ENCODE measurements around the gene PTPN4. TPM values are rescaled to one million over a fixed set of nuclear protein-coding genes. Genes with fewer than 3 reads are reported as not detected.

PTPN4 gene
- total and polyA plus RNA-seq, 2 of the 13 experiments (the other 11 are each of a cell fraction or from before 2014, with no cell fraction given), result 20.3 to 34.6 TPM

GRCh38 chr2:119745566-119745965, 14.2 kb upstream of the PTPN4 start:
- FAIRE-seq, result no peak
- CTCF ChIA-PET (ENCODE audit: low intra/inter-chr PET ratio, low total read pairs), result no interaction called here
- no TSS peak for BruUV-seq (replicated peaks)

More at GRCh38 chr2:119745566-119745965, 14.2 kb upstream of the PTPN4 start:
- 30% methylated on average over 2 of the region's 2 CpGs for WGBS (ENCODE audit: low lambda C conversion rate)
- no peaks in the 10 kb centered on the region for H3K9me3 ChIP-seq (ENCODE audit: low read length)
- H3K4me3 ChIP-seq (replicated peaks in 1 of 3; ENCODE audit: insufficient read depth in 1 of 3, low read depth in 2 of 3, low read length in 3 of 3), result no peak overlapping the region
- H3K79me2 ChIP-seq (ENCODE audit: insufficient read depth, low read length), result no peaks in the 10 kb centered on the region
- in situ Hi-C loops (cut with HindIII; ENCODE audit: extremely low pct_ligation_motif_present, low pct_unique_long_range_greater_than_20kb), result no loop called here
- TF ChIP-seq ZKSCAN8 (CRISPR knock-in tag; IDR thresholded peaks at IDR 0.05; ENCODE audit: borderline replicate concordance) (no peak), ZNF580 (CRISPR knock-in tag; IDR thresholded peaks at IDR 0.05; ENCODE audit: borderline replicate concordance, low read depth) (no peak), DPF2 (CRISPR knock-in tag; IDR thresholded peaks at IDR 0.05; ENCODE audit: borderline replicate concordance, low read depth) (no peak), MIXL1 (CRISPR knock-in tag; IDR thresholded peaks at IDR 0.05) (no peak), MTA3 (CRISPR knock-in tag; IDR thresholded peaks at IDR 0.05) (no peak), ZNF678 (CRISPR knock-in tag; IDR thresholded peaks at IDR 0.05) (no peak), GABPB1 (CRISPR knock-in tag; IDR thresholded peaks at IDR 0.05) (no peak), E2F1 (CRISPR knock-in tag; IDR thresholded peaks at IDR 0.05) (no peak), FOXP1 (IDR thresholded peaks at IDR 0.05) (no peak), FOXP1 (CRISPR knock-in tag; IDR thresholded peaks at IDR 0.05) (no peak), FOXM1 (CRISPR knock-in tag; IDR thresholded peaks at IDR 0.05) (no peak), PHF21A (CRISPR knock-in tag; IDR thresholded peaks at IDR 0.05) (no peak), SNRNP70 (IDR thresholded peaks at IDR 0.05; ENCODE audit: low read depth, low read length) (no peak), ZIK1 (CRISPR knock-in tag; IDR thresholded peaks at IDR 0.05; ENCODE audit: borderline replicate concordance, low read depth) (no peak), RBM39 (IDR thresholded peaks at IDR 0.05; ENCODE audit: low read depth, low read length, poor library complexity, severe bottlenecking) (no peak), ZSCAN30 (CRISPR knock-in tag; IDR thresholded peaks at IDR 0.05) (no peak), KLF6 (CRISPR knock-in tag; IDR thresholded peaks at IDR 0.05) (no peak)
- TF ChIP-seq, protein P1, sequence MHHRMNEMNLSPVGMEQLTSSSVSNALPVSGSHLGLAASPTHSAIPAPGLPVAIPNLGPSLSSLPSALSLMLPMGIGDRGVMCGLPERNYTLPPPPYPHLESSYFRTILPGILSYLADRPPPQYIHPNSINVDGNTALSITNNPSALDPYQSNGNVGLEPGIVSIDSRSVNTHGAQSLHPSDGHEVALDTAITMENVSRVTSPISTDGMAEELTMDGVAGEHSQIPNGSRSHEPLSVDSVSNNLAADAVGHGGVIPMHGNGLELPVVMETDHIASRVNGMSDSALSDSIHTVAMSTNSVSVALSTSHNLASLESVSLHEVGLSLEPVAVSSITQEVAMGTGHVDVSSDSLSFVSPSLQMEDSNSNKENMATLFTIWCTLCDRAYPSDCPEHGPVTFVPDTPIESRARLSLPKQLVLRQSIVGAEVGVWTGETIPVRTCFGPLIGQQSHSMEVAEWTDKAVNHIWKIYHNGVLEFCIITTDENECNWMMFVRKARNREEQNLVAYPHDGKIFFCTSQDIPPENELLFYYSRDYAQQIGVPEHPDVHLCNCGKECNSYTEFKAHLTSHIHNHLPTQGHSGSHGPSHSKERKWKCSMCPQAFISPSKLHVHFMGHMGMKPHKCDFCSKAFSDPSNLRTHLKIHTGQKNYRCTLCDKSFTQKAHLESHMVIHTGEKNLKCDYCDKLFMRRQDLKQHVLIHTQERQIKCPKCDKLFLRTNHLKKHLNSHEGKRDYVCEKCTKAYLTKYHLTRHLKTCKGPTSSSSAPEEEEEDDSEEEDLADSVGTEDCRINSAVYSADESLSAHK (CRISPR knock-in tag; IDR thresholded peaks at IDR 0.05; ENCODE audit: borderline replicate concordance), result no peak
- H3K36me3 ChIP-seq (replicated peaks in 1 of 2; ENCODE audit: control insufficient read depth in 1 of 2, insufficient read depth in 2 of 2, low read length in 2 of 2), result no peaks in the 10 kb centered on the region
- POLR2A ChIA-PET, result no interaction called here
- no peak overlapping the region for H3K27ac ChIP-seq (ENCODE audit: extremely low read length, insufficient read depth, low read length)
- no peak for ATAC-seq
- no peak overlapping the region for H3K4me2 ChIP-seq (ENCODE audit: low read depth, low read length)
- H4K20me1 ChIP-seq (ENCODE audit: insufficient read depth, low read length), result no peaks in the 10 kb centered on the region
- peaks cover 8% of the 10 kb centered on the region for H3K4me1 ChIP-seq (ENCODE audit: insufficient read depth, low read length)
- no peak overlapping the region for H3K9ac ChIP-seq (ENCODE audit: insufficient read depth, low read depth, low read length)
- H3K27me3 ChIP-seq (ENCODE audit: control insufficient read depth in 1 of 2, insufficient read depth in 2 of 2, low read length in 2 of 2), result peaks cover 1 to 23% of the 10 kb centered on the region in 2 experiments; a peak in 4 of 5 replicates
- no peak for DNase-seq (ENCODE audit: low spot score)
- no peak overlapping the region for H2AFZ ChIP-seq (ENCODE audit: low read length)
- intact Hi-C loops (cut with micrococcal nuclease; ENCODE audit: unreplicated experiment), result no loop called here

Data from HepG2 (cell line).